HCT116 (cell line): Measurements from ENCODE around the gene ADPRS. TPM values are rescaled to one million over a fixed set of nuclear protein-coding genes. Genes with fewer than 3 reads are reported as not detected.

Experiments
- ATAC-seq: fragments of 200-7000 bp; cut with Tn5 transposase; 2 replicates; pipeline ENCODE4 v1.9.1; 2020; ENCODE audit warnings: mild to moderate bottlenecking, moderate library complexity
- BruUV-seq: library from RNA; stranded (reverse); fragments of 400-500 nt; replicated peaks from 2 replicates; lab custom pipeline; 2021; lab: Mats Ljungman, UMichigan
- CTCF ChIA-PET: fragments of 300-600 bp; sonication (Branson Sonifier 250); formaldehyde crosslinking; loops from one replicate; lab custom pipeline; 2021; ENCODE audit warnings: antibody characterized with exemption; lab: Charles Lee
- POLR2A ChIA-PET: fragments of 300-600, 350-600 bp; sonication (Branson Sonifier 250); formaldehyde crosslinking; loops from one replicate; lab custom pipeline; 2021; ENCODE audit warnings: antibody characterized with exemption; lab: Charles Lee
- RAD21 ChIA-PET, 2 experiments: fragments of 300-600 bp; sonication (Branson Sonifier 250); formaldehyde crosslinking; loops; one replicate each; lab custom pipeline; 2023; ENCODE audit warnings: low total read pairs in 2 of 2; ENCODE audit not compliant: uncharacterized antibody in 2 of 2, unreplicated experiment in 2 of 2, low non-redundant PET in 1 of 2; lab: Charles Lee
- DNase-seq: peaks from one replicate; pipeline ENCODE4 v3.0.0-alpha.2; 2010; ENCODE audit warnings: low read depth, low spot score
- H2AFZ ChIP-seq: fragments of 200-600 bp; shearing (Covaris generic), sonication (generic); 2 replicates; pipeline ENCODE4 v1.6.1; 2017; ENCODE audit warnings: low read depth, mixed run types, mixed read lengths, antibody characterized with exemption, low read length; ENCODE audit not compliant: poor library complexity, severe bottlenecking
- H3K27ac ChIP-seq: 2 replicates; pipeline ENCODE4 v1.5.1; 2012; ENCODE audit warnings: low read depth, low read length
- H3K27me3 ChIP-seq: fragments of 200-600 bp; sonication (generic); 2 replicates; pipeline ENCODE4 v1.6.1; 2016; ENCODE audit warnings: mixed run types, low read length, mixed read lengths; ENCODE audit not compliant: insufficient read depth
- H3K36me3 ChIP-seq, 2 experiments: fragments of 200-500 bp in 1 of 2; fragments of 200-600 bp in 1 of 2; sonication (Bioruptor generic) in 1 of 2; sonication (generic) in 1 of 2; 2 replicates each; pipeline versions ENCODE4 v1.5.1 to v1.6.1; 2014 to 2016; ENCODE audit warnings: low read length in 2 of 2, inconsistent platforms in 1 of 2, mixed read lengths in 1 of 2, mixed run types in 1 of 2; ENCODE audit not compliant: insufficient read depth in 2 of 2, control insufficient read depth in 1 of 2
- H3K4me1 ChIP-seq, 2 experiments: fragments of 200-600 bp in 1 of 2; sonication (generic) in 1 of 2; 2 replicates each; pipeline versions ENCODE4 v1.5.1 to v1.6.1; 2012 to 2017; ENCODE audit warnings: low read length in 2 of 2, inconsistent platforms in 1 of 2, mild to moderate bottlenecking in 1 of 2, mixed read lengths in 1 of 2, mixed run types in 1 of 2, moderate library complexity in 1 of 2; ENCODE audit not compliant: insufficient read depth in 2 of 2, control insufficient read depth in 1 of 2
- H3K4me2 ChIP-seq: fragments of 200-600 bp; sonication (generic); 2 replicates; pipeline ENCODE4 v1.6.1; 2017; ENCODE audit warnings: mixed run types, low read length, mixed read lengths
- H3K4me3 ChIP-seq, 2 experiments: fragments of 200-600 bp in 1 of 2; sonication (generic) in 1 of 2; replicated peaks in 1 of 2; 2 replicates each; pipeline ENCODE4 v1.5.1; 2011 to 2016; ENCODE audit warnings: low read length in 2 of 2, control low read depth in 1 of 2, low read depth in 1 of 2, mild to moderate bottlenecking in 1 of 2, mixed read lengths in 1 of 2, mixed run types in 1 of 2
- H3K79me2 ChIP-seq: fragments of 200-600 bp; sonication (generic); 2 replicates; pipeline ENCODE4 v1.6.1; 2017; ENCODE audit warnings: mild to moderate bottlenecking, mixed run types, low read length, moderate library complexity, mixed read lengths; ENCODE audit not compliant: insufficient read depth
- H3K9ac ChIP-seq: fragments of 200-600 bp; sonication (generic); 2 replicates; pipeline ENCODE4 v1.6.1; 2016; ENCODE audit warnings: low read length, mixed read lengths
- H3K9me2 ChIP-seq: fragments of 200-600 bp; sonication (generic), shearing (Covaris generic); 2 replicates; pipeline ENCODE4 v1.6.1; 2017; ENCODE audit warnings: mixed run types, mild to moderate bottlenecking, moderate library complexity; ENCODE audit not compliant: insufficient read depth
- H3K9me3 ChIP-seq, 2 experiments: fragments of 200-500 bp in 1 of 2; fragments of 200-600 bp in 1 of 2; sonication (Bioruptor generic) in 1 of 2; sonication (generic) in 1 of 2; 2 replicates each; pipeline ENCODE4 v1.6.1; 2014 to 2017; ENCODE audit warnings: low read length in 2 of 2, mixed read lengths in 2 of 2, inconsistent platforms in 1 of 2, low read depth in 1 of 2, mild to moderate bottlenecking in 1 of 2, mixed run types in 1 of 2, moderate library complexity in 1 of 2; ENCODE audit not compliant: control insufficient read depth in 1 of 2, insufficient read depth in 1 of 2
- H4K20me1 ChIP-seq: fragments of 200-600 bp; sonication (generic), shearing (Covaris generic); 2 replicates; pipeline ENCODE4 v1.6.1; 2017; ENCODE audit warnings: mixed run types, mild to moderate bottlenecking, moderate library complexity; ENCODE audit not compliant: insufficient read depth
- CBX3 ChIP-seq: IDR thresholded peaks from 2 replicates; pipeline ENCODE4 v1.6.1; 2012; ENCODE audit warnings: low read depth
- POLR2A ChIP-seq: IDR thresholded peaks from 2 replicates; pipeline ENCODE4 v1.7.0; 2011; ENCODE audit warnings: borderline replicate concordance; ENCODE audit not compliant: insufficient read depth, insufficient read length; ENCODE audit errors: extremely low read depth
- POLR2AphosphoS5 ChIP-seq: IDR thresholded peaks from 2 replicates; pipeline ENCODE4 v1.6.1; 2011; ENCODE audit warnings: mild to moderate bottlenecking, low read depth, low read length, moderate library complexity
- REST ChIP-seq: IDR thresholded peaks from 2 replicates; pipeline ENCODE4 v1.6.1; 2012; ENCODE audit warnings: low read depth
- SRF ChIP-seq: IDR thresholded peaks from 2 replicates; pipeline ENCODE4 v1.6.1; 2012; ENCODE audit warnings: low read depth
- TCF7L2 ChIP-seq: IDR thresholded peaks from 2 replicates; pipeline ENCODE4 v1.7.0; 2011; ENCODE audit warnings: borderline replicate concordance, inconsistent platforms; ENCODE audit not compliant: insufficient read depth, insufficient read length; ENCODE audit errors: extremely low read depth
- intact Hi-C: fragments of 100-400 bp; cut with micrococcal nuclease; formaldehyde crosslinking; loops from 2 replicates; pipeline ENCODE4 v1.10.0; 2022
- total RNA-seq: library from RNA; stranded (reverse); gene quantifications from one replicate; pipeline ENCODE4 v1.2.1, GENCODE V29; 2021; ENCODE audit not compliant: unreplicated experiment

The ADPRS gene
- total RNA-seq, 1 experiment from 2014 or later = 28.2 TPM

- TF ChIP-seq POLR2AphosphoS5 (no peak), TCF7L2 (no peak), POLR2A (no peak)
Observed at GRCh38 chr1:36108314-36108713, 19.6 kb downstream of the ADPRS start (continued).

- intact Hi-C loops = loop anchor here (10.0 kb wide), 1 partner anchor 446 kb away; no protein-coding TSS in a partner anchor
- ChIA-PET CTCF (interaction anchor here (1.2 kb wide), 1 partner anchor 26 kb away, joined by 6 read pairs; no protein-coding TSS in a partner anchor), RAD21 (no interaction called here), POLR2A (interaction anchor here (0.7 kb wide), 1 partner anchor 36 kb away, joined by 3 read pairs; no protein-coding TSS in a partner anchor)
- ATAC-seq (peak; percentile 66), DNase-seq (no peak)
- no peaks in the 10 kb centered on the region for H3K79me2 ChIP-seq
- H3K9ac ChIP-seq = no peak overlapping the region
- no peak overlapping the region for H3K27ac ChIP-seq
- no peak overlapping the region for H2AFZ ChIP-seq
- H4K20me1 ChIP-seq = no peaks in the 10 kb centered on the region
- peaks cover 2 to 9% of the 10 kb centered on the region in 2 experiments; a peak in 3 of 4 replicates for H3K4me1 ChIP-seq
- peak overlapping the region; percentile 32 for H3K4me2 ChIP-seq
- H3K9me3 ChIP-seq = no peaks in the 10 kb centered on the region
- no peaks in the 10 kb centered on the region for H3K9me2 ChIP-seq
- H3K27me3 ChIP-seq = no peaks in the 10 kb centered on the region
- H3K4me3 ChIP-seq = no peak overlapping the region
- no TSS peak for BruUV-seq
- TF ChIP-seq SRF (no peak), REST (no peak), CBX3 (no peak)
- TF ChIP-seq, all 23 proteins: peak for 0
- H3K36me3 ChIP-seq = no peaks in the 10 kb centered on the region
Observed at GRCh38 chr1:36109041-36109679, 20.5 kb downstream of the ADPRS start.
